ENCODE measurements around the gene ADGRG6.

ADGRG6 gene

DNA sequence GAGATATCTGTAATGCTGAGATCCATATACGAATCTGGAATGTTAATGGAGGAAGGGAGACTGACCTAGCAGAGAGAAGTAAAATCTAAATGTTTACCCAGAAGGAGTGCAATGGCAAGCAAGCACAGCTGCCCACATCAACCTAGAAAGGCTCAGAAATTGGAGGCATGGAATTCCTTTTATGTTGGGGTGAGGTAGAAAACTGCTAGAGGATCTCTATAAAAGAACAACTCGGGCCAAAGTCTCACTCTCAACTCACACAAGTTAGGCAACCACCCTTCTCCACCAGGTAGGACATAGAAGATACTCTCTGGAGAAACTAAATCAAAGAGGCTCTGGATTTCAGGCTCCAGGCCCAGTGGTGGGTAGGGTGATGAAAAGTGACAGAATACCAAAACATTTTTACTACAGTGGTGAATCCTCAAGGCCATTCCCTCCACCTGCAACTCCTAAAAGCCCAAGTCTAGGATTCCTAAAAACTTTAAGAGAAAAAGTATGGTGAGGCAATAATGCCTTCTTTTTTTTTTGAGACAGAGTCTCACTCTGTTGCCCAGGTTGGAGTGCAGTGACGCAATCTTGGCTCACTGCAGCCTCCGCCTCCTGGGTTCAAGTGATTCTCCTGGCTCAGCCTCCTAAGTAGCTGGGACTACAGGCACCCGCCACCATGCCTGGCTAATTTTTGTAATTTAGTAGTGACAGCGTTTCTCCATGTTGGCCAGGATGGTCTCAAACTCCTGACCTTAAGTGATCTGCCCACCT, 9.5 kb upstream of the ADGRG6 start:
- DNase-seq, result no peak

GRCh38 chr6:142293121-142293520, 8.7 kb upstream of the ADGRG6 start:
- no peak for DNase-seq

GRCh38 chr6:142294679-142295078, 7.1 kb upstream of the ADGRG6 start:
- DNase-seq, result no peak

GRCh38 chr6:142296975-142297604, 4.7 kb upstream of the ADGRG6 start:
- no peak for DNase-seq

DNA sequence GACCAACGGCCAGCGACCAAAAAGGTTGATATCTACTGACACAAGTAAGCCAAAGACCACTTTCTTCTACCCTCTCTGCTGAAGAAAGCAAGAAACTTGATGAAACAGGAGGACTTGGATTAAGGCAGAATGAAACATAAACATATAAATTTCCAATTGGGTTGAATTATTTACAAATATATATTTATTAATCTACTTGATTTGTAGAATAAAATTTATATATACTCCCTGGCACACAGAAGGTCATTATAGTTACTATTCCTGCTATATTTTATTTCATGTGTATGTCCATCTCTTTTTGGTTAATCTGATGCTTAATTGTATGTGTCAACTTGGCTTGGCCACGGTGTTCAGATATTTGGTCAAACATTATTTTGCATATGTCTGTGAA, 4.2 kb upstream of the ADGRG6 start:
- DNase-seq, result no peak

- no peak for DNase-seq
Observed at GRCh38 chr6:142297996-142298753, 3.6 kb upstream of the ADGRG6 start.

- no peak for DNase-seq
Observed at GRCh38 chr6:142300302-142300701, 1.5 kb upstream of the ADGRG6 start.

DNA sequence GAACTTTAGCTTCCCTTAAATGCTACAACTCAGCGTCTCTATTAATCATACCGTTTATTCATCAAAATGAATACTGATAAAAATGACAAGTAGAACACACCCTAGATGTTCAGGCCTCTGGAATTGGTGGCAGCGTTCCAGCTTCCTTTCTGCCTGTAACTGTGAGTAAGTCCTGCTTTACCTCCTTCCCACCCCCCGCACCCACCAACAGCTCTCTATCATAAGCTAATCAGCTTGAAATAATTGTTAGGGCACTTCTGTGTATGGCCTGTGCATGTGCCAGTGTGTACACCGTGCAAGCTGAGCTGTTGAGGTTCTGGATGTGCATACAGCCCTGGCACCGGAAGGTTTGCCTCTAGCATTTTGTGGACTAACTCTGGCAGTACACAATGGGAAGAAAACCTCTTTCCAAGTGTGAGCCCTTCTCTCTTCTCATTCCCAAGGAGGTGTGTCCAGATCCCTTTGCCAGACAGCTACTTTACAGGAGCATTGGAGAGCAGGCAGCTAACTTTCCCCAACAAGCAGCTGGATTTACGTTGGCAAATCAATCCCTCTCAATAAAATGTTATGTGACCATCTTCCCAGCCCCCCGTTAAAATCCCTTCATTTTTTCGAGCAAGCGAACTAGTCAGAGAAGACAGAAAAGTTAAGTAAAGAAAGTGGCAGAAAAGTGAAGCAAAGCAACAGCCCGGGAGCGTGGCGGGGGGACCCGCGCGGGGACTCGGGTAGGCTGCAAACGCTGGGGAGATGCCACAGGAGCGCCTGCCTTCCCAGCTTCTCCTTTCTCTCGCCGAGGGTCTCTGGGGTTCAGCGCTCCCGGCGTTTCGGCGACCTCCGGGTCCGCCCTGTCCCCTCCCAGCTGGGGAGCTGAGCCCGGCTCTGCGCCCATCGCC, 803 bp upstream of the ADGRG6 start:
- DNase-seq, result peak; percentile 56

- no peak for DNase-seq
Observed at GRCh38 chr6:142302421-142303175, 791 bp downstream of the ADGRG6 start.

- DNase-seq, result no peak
Observed at GRCh38 chr6:142303176-142303533, 1.3 kb downstream of the ADGRG6 start.

GRCh38 chr6:142304241-142304640, 2.4 kb downstream of the ADGRG6 start:
- DNase-seq, result no peak

GRCh38 chr6:142306736-142307135, 4.9 kb downstream of the ADGRG6 start:
- no peak for DNase-seq

GRCh38 chr6:142307963-142308748, 6.3 kb downstream of the ADGRG6 start:
- no peak for DNase-seq

DNA sequence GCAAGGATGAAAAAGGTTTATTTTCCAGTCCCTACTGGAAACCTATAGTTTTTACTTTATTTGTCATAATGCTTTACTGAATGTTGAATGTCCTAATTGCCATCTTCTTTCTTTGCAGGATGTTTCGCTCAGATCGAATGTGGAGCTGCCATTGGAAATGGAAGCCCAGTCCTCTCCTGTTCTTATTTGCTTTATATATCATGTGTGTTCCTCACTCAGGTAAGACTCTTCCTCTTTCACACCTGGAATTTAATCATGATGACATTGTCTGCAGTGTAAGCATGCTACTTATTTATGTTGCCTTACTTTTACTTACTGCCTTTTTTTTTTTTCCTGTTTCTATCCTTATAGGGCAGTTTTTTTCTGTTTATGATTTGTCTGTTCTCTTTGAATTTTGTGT, 7.6 kb downstream of the ADGRG6 start:
- DNase-seq, result no peak

DNA sequence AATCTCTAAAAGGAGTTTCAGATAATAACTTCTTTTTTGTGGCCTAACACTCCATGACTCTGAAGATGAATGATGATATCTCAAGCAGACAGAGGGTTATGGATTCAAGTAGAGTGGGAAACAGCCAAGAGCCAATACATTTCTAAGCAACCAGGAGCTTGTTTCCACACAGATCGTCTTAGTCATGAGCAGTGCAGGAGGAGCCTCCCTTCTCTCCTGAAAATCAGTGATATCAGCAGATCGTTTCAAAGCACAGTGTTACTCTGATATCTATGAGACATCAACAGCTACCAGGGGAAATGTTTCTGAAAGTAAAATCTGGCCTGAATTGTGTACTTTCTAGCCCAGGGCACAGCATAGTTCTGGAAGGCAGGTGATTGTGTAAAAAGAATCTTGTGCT, 11.5 kb downstream of the ADGRG6 start:
- no peak for DNase-seq

GRCh38 chr6:142316791-142317368, 15.1 kb downstream of the ADGRG6 start:
- DNase-seq, result no peak

GRCh38 chr6:142318714-142319113, 16.9 kb downstream of the ADGRG6 start:
- no peak for DNase-seq

- DNase-seq, result no peak
Observed at GRCh38 chr6:142320366-142320765, 18.6 kb downstream of the ADGRG6 start.

DNA sequence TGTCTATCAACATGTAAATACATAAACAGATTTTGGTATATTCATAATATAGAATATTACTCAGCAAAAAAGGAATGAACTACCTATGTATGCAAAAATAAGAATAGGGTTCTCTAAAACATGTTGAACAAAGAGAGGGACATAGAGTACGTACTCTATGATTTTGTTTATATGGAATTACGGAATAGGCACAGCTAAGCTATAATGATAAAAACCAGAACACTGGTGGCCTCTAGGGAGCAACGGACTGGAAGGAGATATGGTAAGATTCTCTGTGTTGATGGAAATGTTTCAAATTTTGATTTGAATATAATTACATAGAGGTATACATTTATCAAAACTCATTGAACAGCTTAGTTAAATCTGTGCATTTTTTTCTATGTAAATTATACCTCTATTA, 19.6 kb downstream of the ADGRG6 start:
- no peak for DNase-seq

GRCh38 chr6:142322066-142322465, 20.3 kb downstream of the ADGRG6 start:
- no peak for DNase-seq
